ENCODE measurements around the gene FAM9B. TPM values are rescaled to one million over a fixed set of nuclear protein-coding genes. Genes with fewer than 3 reads are reported as not detected.

FAM9B gene
- total and polyA plus RNA-seq, 2 experiments from 2014 or later, result not detected

- H3K4me1 Mint-ChIP-seq, result peaks cover 5% of the 10 kb centered on the region
- Histone ChIP-seq H4K20me1 (replicated peaks; ENCODE audit: insufficient read depth) (no peaks in the 10 kb centered on the region), H3K79me2 (replicated peaks; ENCODE audit: insufficient read depth) (no peaks in the 10 kb centered on the region), H3K36me3 (ENCODE audit: insufficient read depth) (no peaks in the 10 kb centered on the region), H2AFZ (no peak overlapping the region), H3K4me3 (no peak overlapping the region), H3K9me2 (ENCODE audit: insufficient read depth) (no peaks in the 10 kb centered on the region), H3K4me1 (ENCODE audit: insufficient read depth) (no peaks in the 10 kb centered on the region), H3F3A (replicated peaks; ENCODE audit: low read depth) (no peaks in the 10 kb centered on the region), H3K27me3 (ENCODE audit: insufficient read depth) (no peaks in the 10 kb centered on the region), H3K27ac (ENCODE audit: low read depth) (no peak overlapping the region), H3K4me2 (no peak overlapping the region)
- H3K27me3 Mint-ChIP-seq (ENCODE audit: insufficient read depth, low read depth, poor library complexity), result peaks cover 1% of the 10 kb centered on the region
- no peak for TF ChIP-seq CREB1 (CRISPR knock-in tag; IDR thresholded peaks at IDR 0.05; ENCODE audit: low read depth)
- TF ChIP-seq ETS1 (IDR thresholded peaks at IDR 0.05), result no peak
- no peak for TF ChIP-seq POLR2AphosphoS5 (IDR thresholded peaks at IDR 0.05; ENCODE audit: low read depth)
- TF ChIP-seq CTCF (conservative IDR thresholded peaks at IDR 0.05; ENCODE audit: low read depth in 2 of 2), result no peak
- TF ChIP-seq NANOG (IDR thresholded peaks at IDR 0.05; ENCODE audit: borderline replicate concordance), result no peak
- TF ChIP-seq ZNF114 (CRISPR knock-in tag; IDR thresholded peaks at IDR 0.05), result no peak
- TF ChIP-seq JUNB (IDR thresholded peaks at IDR 0.05; ENCODE audit: unreplicated experiment), result no peak
- TF ChIP-seq EZH2 (IDR thresholded peaks at IDR 0.05; ENCODE audit: low read depth, unreplicated experiment), result no peak
- no peak for TF ChIP-seq STAT1 (IDR thresholded peaks at IDR 0.05; ENCODE audit: unreplicated experiment)
- TF ChIP-seq ZNF331 (CRISPR knock-in tag; IDR thresholded peaks at IDR 0.05; ENCODE audit: low read depth), result no peak
- TF ChIP-seq EZH2phosphoT487 (IDR thresholded peaks at IDR 0.05; ENCODE audit: unreplicated experiment), result no peak
- TF ChIP-seq REST (IDR thresholded peaks at IDR 0.05; ENCODE audit: unreplicated experiment), result no peak
- TF ChIP-seq ZNF462 (CRISPR knock-in tag; IDR thresholded peaks at IDR 0.05), result no peak
- no peaks in the 10 kb centered on the region for H3K36me3 Mint-ChIP-seq (ENCODE audit: low read depth)
- no peak overlapping the region for H3K4me3 Mint-ChIP-seq
- DNase-seq (ENCODE audit: low spot score) (no peak), ATAC-seq (no peak)
- no peaks in the 10 kb centered on the region for H3K9me3 Mint-ChIP-seq
- no peak overlapping the region for H3K27ac Mint-ChIP-seq
Observed at GRCh38 chrX:8984231-8984630, 49.7 kb downstream of the FAM9B start.
